Tibial nerve (tissue), 4 donors: ENCODE data around the gene GHITM. TPM values are rescaled to one million over a fixed set of nuclear protein-coding genes. Genes with fewer than 3 reads are reported as not detected.
"Not testable (repeated sequence)": the region's sequence is repeated elsewhere in the genome, so short reads cannot be mapped to it uniquely, and the experiment has no call there.

Experiments
- DNase-seq, 2 donors: peaks; one replicate each; pipeline ENCODE4 v3.0.0-alpha.2; 2019; ENCODE audit warnings: low spot score in 2 of 2
- H3K27ac ChIP-seq, 4 donors: fragments of 200-600 bp; sonication (generic) in 3 of 4; one replicate each; pipeline ENCODE4 v1.5.1; 2017 to 2019; ENCODE audit warnings: mild to moderate bottlenecking in 1 of 4
- H3K27me3 ChIP-seq, 2 donors: fragments of 200-600 bp; sonication (generic) in 1 of 2; one replicate each; pipeline versions ENCODE4 v1.5.1 to v1.6.0; 2017 to 2019
- H3K36me3 ChIP-seq, 3 donors: fragments of 200-600 bp; sonication (generic); one replicate each; pipeline ENCODE4 v1.5.1; 2018 to 2019
- H3K4me1 ChIP-seq, 4 donors: fragments of 200-600 bp; sonication (generic) in 3 of 4; one replicate each; pipeline ENCODE4 v1.5.1; 2017 to 2019
- H3K4me3 ChIP-seq, 4 donors: fragments of 200-600 bp; sonication (generic) in 3 of 4; one replicate each; pipeline ENCODE4 v1.5.1; 2017 to 2019; ENCODE audit warnings: mild to moderate bottlenecking in 1 of 4, moderate library complexity in 1 of 4
- H3K9me3 ChIP-seq, 4 donors: fragments of 200-600 bp; sonication (generic) in 3 of 4; one replicate each; pipeline ENCODE4 v1.5.1; 2017 to 2019
- EP300 ChIP-seq, 2 donors: sonication (generic); formaldehyde crosslinking; IDR thresholded peaks; one replicate each; pipeline ENCODE4 v1.6.1; 2017; ENCODE audit warnings: antibody characterized with exemption in 2 of 2, mild to moderate bottlenecking in 1 of 2
- POLR2A ChIP-seq, 2 donors: fragments of 450-650 bp; IDR thresholded peaks; one replicate each; pipeline ENCODE4 v1.6.1; 2017; ENCODE audit warnings: antibody characterized with exemption in 2 of 2, mild to moderate bottlenecking in 2 of 2, moderate library complexity in 2 of 2
- WGBS, 2 donors: methylation state at CpG; one replicate each; pipeline ENCODE4 v1.1.5; 2018; 5-methylcytosine and 5-hydroxymethylcytosine counted together
- total RNA-seq, 4 donors: library from RNA; depleted of rRNA; stranded (reverse); fragments of >200 nt; gene quantifications; one replicate each; pipeline ENCODE4 v1.1.0, GENCODE V29; 2016
- TF ChIP-seq, protein P1 (sequence below), 5 experiments: fragments of 200-600 bp in 3 of 5; fragments of 450-650 bp in 2 of 5; sonication (generic) in 3 of 5; IDR thresholded peaks; one replicate each; pipeline ENCODE4 v1.5.1; 2016 to 2019; ENCODE audit warnings: antibody characterized with exemption in 5 of 5, mild to moderate bottlenecking in 3 of 5, moderate library complexity in 2 of 5

Gene GHITM
- total RNA-seq, 4 donors from 2014 or later, result 77.3 to 150 (median 105) TPM

- H3K4me3 ChIP-seq, result no peak overlapping the region
- DNase-seq, result no peak
- H3K36me3 ChIP-seq, result no peaks in the 10 kb centered on the region
- H3K4me1 ChIP-seq, result no peaks in the 10 kb centered on the region
- H3K9me3 ChIP-seq, result no peaks in the 10 kb centered on the region
- H3K27ac ChIP-seq, result no peak overlapping the region
- TF ChIP-seq POLR2A (IDR thresholded peaks at IDR 0.05) (no peak), EP300 (IDR thresholded peaks at IDR 0.05) (no peak)
- TF ChIP-seq, protein P1, sequence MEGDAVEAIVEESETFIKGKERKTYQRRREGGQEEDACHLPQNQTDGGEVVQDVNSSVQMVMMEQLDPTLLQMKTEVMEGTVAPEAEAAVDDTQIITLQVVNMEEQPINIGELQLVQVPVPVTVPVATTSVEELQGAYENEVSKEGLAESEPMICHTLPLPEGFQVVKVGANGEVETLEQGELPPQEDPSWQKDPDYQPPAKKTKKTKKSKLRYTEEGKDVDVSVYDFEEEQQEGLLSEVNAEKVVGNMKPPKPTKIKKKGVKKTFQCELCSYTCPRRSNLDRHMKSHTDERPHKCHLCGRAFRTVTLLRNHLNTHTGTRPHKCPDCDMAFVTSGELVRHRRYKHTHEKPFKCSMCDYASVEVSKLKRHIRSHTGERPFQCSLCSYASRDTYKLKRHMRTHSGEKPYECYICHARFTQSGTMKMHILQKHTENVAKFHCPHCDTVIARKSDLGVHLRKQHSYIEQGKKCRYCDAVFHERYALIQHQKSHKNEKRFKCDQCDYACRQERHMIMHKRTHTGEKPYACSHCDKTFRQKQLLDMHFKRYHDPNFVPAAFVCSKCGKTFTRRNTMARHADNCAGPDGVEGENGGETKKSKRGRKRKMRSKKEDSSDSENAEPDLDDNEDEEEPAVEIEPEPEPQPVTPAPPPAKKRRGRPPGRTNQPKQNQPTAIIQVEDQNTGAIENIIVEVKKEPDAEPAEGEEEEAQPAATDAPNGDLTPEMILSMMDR (IDR thresholded peaks at IDR 0.05), result no peak
- WGBS, 2 donors, result 74 to 78% methylated on average over 12 of the region's 12 CpGs
- no peaks in the 10 kb centered on the region for H3K27me3 ChIP-seq
Observed at GRCh38 chr10:84118395-84119006, 20.8 kb upstream of the GHITM start.

DNA sequence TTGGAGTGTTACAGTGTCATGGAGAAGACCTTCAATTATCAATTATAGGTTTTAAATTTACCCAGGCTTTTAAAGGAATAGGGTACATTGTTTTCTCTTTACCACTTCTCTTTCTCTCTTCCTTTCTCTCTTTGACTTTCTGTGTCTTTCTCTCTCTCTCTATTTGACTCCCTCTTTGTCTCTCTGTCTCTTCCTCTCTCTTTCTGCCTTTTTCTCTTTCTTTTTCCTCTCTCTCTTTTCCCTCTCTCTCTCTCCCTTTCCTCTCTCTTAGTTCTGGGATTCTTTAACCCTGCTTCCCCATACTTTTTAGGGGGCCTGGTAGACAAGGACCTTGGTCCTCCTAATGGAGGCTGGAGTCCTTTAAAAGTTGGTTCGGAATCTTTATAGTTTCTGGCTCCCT, 15.9 kb upstream of the GHITM start:
- Histone ChIP-seq H3K4me1 (no peaks in the 10 kb centered on the region), H3K36me3 (no peaks in the 10 kb centered on the region), H3K27me3 (no peaks in the 10 kb centered on the region), H3K27ac (no peak overlapping the region), H3K9me3 (peaks cover 0 to 27% (median 0%) of the 10 kb centered on the region in 4 donors), H3K4me3 (no peak overlapping the region)
- TF ChIP-seq, protein P1 (IDR thresholded peaks at IDR 0.05), result no peak
- TF ChIP-seq EP300 (IDR thresholded peaks at IDR 0.05), result no peak
- TF ChIP-seq POLR2A (IDR thresholded peaks at IDR 0.05), result no peak
- no peak for DNase-seq
- 89% methylated on average over 1 of the region's 1 CpG for WGBS, 2 donors

DNA sequence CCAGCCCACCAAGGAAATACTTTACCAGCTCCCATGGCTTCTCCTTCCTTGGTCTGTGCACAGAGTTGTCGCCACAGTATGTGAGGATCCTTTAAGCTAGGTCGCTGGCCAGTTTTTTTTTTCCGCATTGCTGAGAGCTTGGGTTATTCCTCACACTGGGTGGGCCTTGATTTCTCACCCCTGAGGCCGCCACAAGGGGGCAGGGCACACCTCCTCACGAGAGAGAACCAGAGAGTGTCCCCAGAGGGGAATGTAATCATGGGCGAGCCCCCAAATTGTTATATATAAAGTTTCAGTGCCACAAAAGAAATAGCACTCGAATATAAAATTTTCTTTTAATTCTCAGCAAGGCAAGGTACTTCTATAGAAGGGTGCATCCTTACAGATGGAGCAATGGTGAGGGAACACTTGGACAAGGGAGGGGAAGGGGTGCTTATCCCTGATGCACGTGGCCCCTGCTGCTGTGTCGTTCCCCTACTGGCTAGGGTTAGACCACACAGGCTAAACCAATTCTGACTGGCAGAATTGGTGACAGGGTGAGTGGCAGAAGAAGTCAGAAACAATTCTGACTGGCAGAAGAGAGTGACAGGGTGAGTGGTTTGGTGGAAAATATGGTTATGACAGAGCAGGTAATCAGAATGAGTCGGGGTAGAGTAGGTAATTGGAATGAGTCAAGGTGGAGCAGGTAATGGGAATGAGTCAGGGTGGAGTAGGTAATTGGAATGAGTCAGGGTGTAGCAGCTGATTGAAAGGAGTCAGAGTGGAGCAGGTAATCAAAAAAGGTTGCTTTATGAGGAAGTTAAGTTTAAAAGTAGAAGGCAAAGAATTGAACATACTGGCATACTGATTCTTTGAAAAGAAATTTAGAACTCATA, 13.2 kb upstream of the GHITM start:
- 72 to 78% methylated on average over 10 of the region's 10 CpGs for WGBS, 2 donors

GRCh38 chr10:84126785-84127167, 12.5 kb upstream of the GHITM start:
- no peak for DNase-seq
- 63 to 74% methylated on average over 1 of the region's 1 CpG for WGBS, 2 donors
- peaks cover 0 to 27% (median 0%) of the 10 kb centered on the region in 4 donors for H3K9me3 ChIP-seq
- no peak overlapping the region for H3K4me3 ChIP-seq
- no peak overlapping the region for H3K27ac ChIP-seq
- TF ChIP-seq POLR2A (IDR thresholded peaks at IDR 0.05), result no peak
- no peaks in the 10 kb centered on the region for H3K36me3 ChIP-seq
- H3K4me1 ChIP-seq, result no peaks in the 10 kb centered on the region
- no peaks in the 10 kb centered on the region for H3K27me3 ChIP-seq

More for the DNA sequence above, 13.2 kb upstream of the GHITM start:
- not testable (repeated sequence) for H3K27me3 ChIP-seq, H3K36me3 ChIP-seq, DNase-seq, H3K27ac ChIP-seq, H3K4me1 ChIP-seq, H3K4me3 ChIP-seq
- peaks cover 0 to 27% (median 0%) of the 10 kb centered on the region in 4 donors for H3K9me3 ChIP-seq

DNA sequence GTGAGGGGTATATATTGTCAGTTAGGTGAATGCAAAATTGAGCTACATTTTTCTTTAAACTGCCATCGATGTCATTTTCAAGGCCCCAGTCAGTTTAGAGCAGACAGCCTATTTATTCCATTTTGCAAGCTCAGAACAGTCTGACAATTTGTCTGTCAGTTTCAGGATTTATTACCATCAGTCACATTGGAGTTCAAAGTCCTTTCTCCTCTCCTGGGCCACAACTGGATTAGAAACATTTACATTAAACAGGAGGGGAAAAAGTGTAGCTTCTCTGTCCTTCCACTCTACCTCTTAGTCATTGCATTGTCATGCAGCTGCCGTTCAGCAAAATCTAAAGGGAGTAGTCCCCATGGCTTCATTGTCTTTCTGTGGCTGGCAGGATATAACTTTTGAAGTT, 3.5 kb upstream of the GHITM start:
- DNase-seq, result no peak
- Histone ChIP-seq H3K4me3 (no peak overlapping the region), H3K27me3 (no peaks in the 10 kb centered on the region), H3K36me3 (no peaks in the 10 kb centered on the region), H3K4me1 (peaks cover 0 to 10% (median 8%) of the 10 kb centered on the region in 4 donors), H3K9me3 (no peaks in the 10 kb centered on the region), H3K27ac (no peak overlapping the region)
- TF ChIP-seq EP300 (IDR thresholded peaks at IDR 0.05), result no peak
- TF ChIP-seq, protein P1 (IDR thresholded peaks at IDR 0.05), result no peak
- no peak for TF ChIP-seq POLR2A (IDR thresholded peaks at IDR 0.05)
- WGBS, 2 donors, result 63 to 71% methylated on average over 2 of the region's 2 CpGs

DNA sequence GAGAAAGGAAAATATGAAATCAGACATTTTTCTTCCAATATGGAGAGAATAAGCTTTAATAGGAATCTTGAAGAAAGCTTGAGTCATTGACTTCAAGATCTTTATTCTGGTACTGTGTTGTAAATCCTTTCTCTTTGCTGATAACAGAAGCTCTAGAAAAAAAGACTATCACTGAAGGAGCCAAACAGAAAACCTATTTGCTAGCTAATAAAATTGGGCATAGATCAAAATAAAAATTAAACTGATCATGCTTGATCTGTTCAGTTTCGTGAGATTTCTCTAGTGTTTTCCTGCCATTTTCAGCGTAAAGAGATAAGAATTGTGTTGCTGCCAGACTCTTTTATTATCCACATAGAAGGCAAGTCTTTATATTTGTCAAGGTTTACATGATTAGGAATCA, 1.5 kb upstream of the GHITM start:
- Histone ChIP-seq H3K9me3 (no peaks in the 10 kb centered on the region), H3K4me3 (no peak overlapping the region), H3K36me3 (peaks cover 0 to 5% (median 0%) of the 10 kb centered on the region in 3 donors), H3K27me3 (no peaks in the 10 kb centered on the region), H3K4me1 (peaks cover 0 to 29% (median 14%) of the 10 kb centered on the region in 4 donors), H3K27ac (no peak overlapping the region)
- TF ChIP-seq POLR2A (IDR thresholded peaks at IDR 0.05), result no peak
- TF ChIP-seq EP300 (IDR thresholded peaks at IDR 0.05), result no peak
- TF ChIP-seq, protein P1 (IDR thresholded peaks at IDR 0.05), result no peak
- 96 to 99% methylated on average over 2 of the region's 2 CpGs for WGBS, 2 donors
- no peak for DNase-seq
